Neural progenitor cell (in vitro differentiated cells): ENCODE data around the gene CFAP52.

Experiments
- EZH2phosphoT487 ChIP-seq: fragments of 200-600 bp; sonication (generic); IDR thresholded peaks from 2 replicates; pipeline ENCODE4 v1.6.1; 2017; ENCODE audit warnings: antibody characterized with exemption
- TF ChIP-seq, protein P1 (sequence below): fragments of 200-600 bp; sonication (generic); IDR thresholded peaks from 2 replicates; pipeline ENCODE4 v1.5.1; 2017; ENCODE audit warnings: antibody characterized with exemption, mild to moderate bottlenecking

DNA sequence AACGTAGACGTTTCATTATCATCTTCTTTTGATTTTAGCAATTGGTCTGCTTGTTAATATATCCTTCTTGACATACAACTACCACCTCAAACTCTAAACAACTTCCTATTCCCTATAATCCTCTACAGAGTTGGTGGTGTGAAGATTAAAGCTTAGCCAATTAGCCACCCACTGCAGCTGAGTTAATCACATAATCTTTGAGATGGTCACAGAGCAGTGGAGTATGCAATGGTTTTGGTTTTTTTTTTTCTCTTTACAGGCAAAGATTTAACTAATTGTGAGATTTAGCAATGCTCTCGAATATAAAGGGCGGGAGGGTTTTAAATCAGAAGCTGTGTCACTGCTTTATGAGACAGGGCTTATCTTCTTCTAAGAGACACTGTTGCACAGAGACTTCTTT is 37.8 kb upstream of the CFAP52 start:
- TF ChIP-seq EZH2phosphoT487: peak; percentile 63
- TF ChIP-seq, protein P1, sequence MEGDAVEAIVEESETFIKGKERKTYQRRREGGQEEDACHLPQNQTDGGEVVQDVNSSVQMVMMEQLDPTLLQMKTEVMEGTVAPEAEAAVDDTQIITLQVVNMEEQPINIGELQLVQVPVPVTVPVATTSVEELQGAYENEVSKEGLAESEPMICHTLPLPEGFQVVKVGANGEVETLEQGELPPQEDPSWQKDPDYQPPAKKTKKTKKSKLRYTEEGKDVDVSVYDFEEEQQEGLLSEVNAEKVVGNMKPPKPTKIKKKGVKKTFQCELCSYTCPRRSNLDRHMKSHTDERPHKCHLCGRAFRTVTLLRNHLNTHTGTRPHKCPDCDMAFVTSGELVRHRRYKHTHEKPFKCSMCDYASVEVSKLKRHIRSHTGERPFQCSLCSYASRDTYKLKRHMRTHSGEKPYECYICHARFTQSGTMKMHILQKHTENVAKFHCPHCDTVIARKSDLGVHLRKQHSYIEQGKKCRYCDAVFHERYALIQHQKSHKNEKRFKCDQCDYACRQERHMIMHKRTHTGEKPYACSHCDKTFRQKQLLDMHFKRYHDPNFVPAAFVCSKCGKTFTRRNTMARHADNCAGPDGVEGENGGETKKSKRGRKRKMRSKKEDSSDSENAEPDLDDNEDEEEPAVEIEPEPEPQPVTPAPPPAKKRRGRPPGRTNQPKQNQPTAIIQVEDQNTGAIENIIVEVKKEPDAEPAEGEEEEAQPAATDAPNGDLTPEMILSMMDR: no peak
